Globus pallidus (tissue), 1 donor: ENCODE measurements around the gene GADD45A.

ENCODE experiments used
- DNase-seq: peaks from one replicate; pipeline ENCODE4 v3.0.0-alpha.2; 2015; ENCODE audit warnings: low spot score

Gene GADD45A

GRCh38 chr1:67689267-67690017, 4.4 kb downstream of the GADD45A start:
- no peak for DNase-seq

- DNase-seq: no peak
Observed at GRCh38 chr1:67690018-67690363, 5.0 kb downstream of the GADD45A start.

- no peak for DNase-seq
Observed at GRCh38 chr1:67690411-67690810, 5.4 kb downstream of the GADD45A start.

GRCh38 chr1:67691712-67692111, 6.7 kb downstream of the GADD45A start:
- DNase-seq: no peak

- DNase-seq: no peak
Observed at GRCh38 chr1:67695963-67696362, 11.0 kb downstream of the GADD45A start.

- DNase-seq: no peak
Observed at GRCh38 chr1:67696708-67697107, 11.7 kb downstream of the GADD45A start.

GRCh38 chr1:67700220-67700619, 15.2 kb downstream of the GADD45A start:
- no peak for DNase-seq

- no peak for DNase-seq
Observed at GRCh38 chr1:67700692-67701410, 15.8 kb downstream of the GADD45A start.

- DNase-seq: no peak
Observed at GRCh38 chr1:67701876-67702275, 16.9 kb downstream of the GADD45A start.

- no peak for DNase-seq
Observed at GRCh38 chr1:67704351-67704750, 19.4 kb downstream of the GADD45A start.

- DNase-seq: no peak
Observed at GRCh38 chr1:67705735-67706453, 20.9 kb downstream of the GADD45A start.

- DNase-seq: no peak
Observed at GRCh38 chr1:67708606-67709005, 23.6 kb downstream of the GADD45A start.

- DNase-seq: no peak
Observed at GRCh38 chr1:67710417-67710816, 25.4 kb downstream of the GADD45A start.

GRCh38 chr1:67711158-67711854, 26.3 kb downstream of the GADD45A start:
- no peak for DNase-seq

- no peak for DNase-seq
Observed at GRCh38 chr1:67711855-67712212, 26.8 kb downstream of the GADD45A start.

- DNase-seq: no peak
Observed at GRCh38 chr1:67713057-67713846, 28.3 kb downstream of the GADD45A start.

GRCh38 chr1:67715819-67716218, 30.8 kb downstream of the GADD45A start:
- no peak for DNase-seq

- DNase-seq: no peak
Observed at GRCh38 chr1:67716800-67717199, 31.8 kb downstream of the GADD45A start.

GRCh38 chr1:67717876-67718275, 32.9 kb downstream of the GADD45A start:
- DNase-seq: no peak

GRCh38 chr1:67719329-67720196, 34.6 kb downstream of the GADD45A start:
- DNase-seq: no peak

- no peak for DNase-seq
Observed at GRCh38 chr1:67721112-67721511, 36.1 kb downstream of the GADD45A start.
